Parathyroid adenoma (tissue), 2 donors: ENCODE data around the gene INSL4.

Source experiments
- H2AFZ ChIP-seq: fragments of 300-600 bp; sonication (generic); one replicate; pipeline ENCODE4 v1.7.0; 2017; ENCODE audit warnings: antibody characterized with exemption, mild to moderate bottlenecking
- H3K27ac ChIP-seq: fragments of 300-600 bp; sonication (generic); one replicate; pipeline ENCODE4 v1.7.0; 2017
- H3K27me3 ChIP-seq: fragments of 300-600 bp; sonication (generic); one replicate; pipeline ENCODE4 v1.7.0; 2017; ENCODE audit warnings: low read length; ENCODE audit not compliant: control insufficient read depth, insufficient read depth
- H3K36me3 ChIP-seq: fragments of 300-600 bp; sonication (generic); one replicate; pipeline ENCODE4 v1.7.0; 2017; ENCODE audit warnings: low read length; ENCODE audit not compliant: control insufficient read depth, insufficient read depth
- H3K4me1 ChIP-seq: fragments of 300-600 bp; sonication (generic); one replicate; pipeline ENCODE4 v1.7.0; 2017; ENCODE audit warnings: control low read depth
- H3K4me2 ChIP-seq: fragments of 300-600 bp; sonication (generic); one replicate; pipeline ENCODE4 v1.7.0; 2017; ENCODE audit warnings: low read length
- H3K4me3 ChIP-seq: fragments of 300-600 bp; sonication (generic); one replicate; pipeline ENCODE4 v1.7.0; 2017; ENCODE audit warnings: low read depth, low read length
- H3K79me2 ChIP-seq: fragments of 300-600 bp; sonication (generic); one replicate; pipeline ENCODE4 v1.7.0; 2017; ENCODE audit warnings: control low read depth
- H3K9ac ChIP-seq: fragments of 300-600 bp; sonication (generic); one replicate; pipeline ENCODE4 v1.7.0; 2017; ENCODE audit warnings: mild to moderate bottlenecking
- H3K9me3 ChIP-seq: fragments of 300-600 bp; sonication (generic); one replicate; pipeline ENCODE4 v1.7.0; 2017; ENCODE audit warnings: low read length; ENCODE audit not compliant: control insufficient read depth
- TF ChIP-seq, protein P1 (sequence below): fragments of 300-600 bp; sonication (generic); IDR thresholded peaks from one replicate; pipeline ENCODE4 v1.7.0; 2017; ENCODE audit warnings: antibody characterized with exemption, mild to moderate bottlenecking
- donor health status: primary hyperparathyroidism.

Gene INSL4

DNA sequence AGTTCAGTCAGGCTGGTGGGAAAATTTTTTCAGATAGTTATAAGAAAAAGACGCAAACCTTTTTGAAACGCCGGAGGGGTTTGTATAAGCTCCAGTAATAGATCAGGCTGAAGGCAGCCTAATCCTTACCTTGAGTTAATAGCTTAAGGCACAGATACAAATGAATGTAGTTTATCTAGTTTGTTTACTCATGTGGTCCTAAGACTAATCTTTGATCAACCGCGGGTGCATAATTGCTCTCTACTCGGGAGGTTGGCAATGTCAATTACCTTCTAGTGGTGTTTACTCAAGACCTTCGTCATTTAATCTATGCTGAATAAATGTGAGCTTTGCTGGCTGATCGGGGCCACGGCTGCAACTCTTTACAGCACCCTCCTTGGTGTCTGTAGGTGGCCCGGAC is 665 bp upstream of the INSL4 start:
- H3K27ac ChIP-seq, result no peak overlapping the region
- H3K79me2 ChIP-seq, result no peaks in the 10 kb centered on the region
- no peak overlapping the region for H2AFZ ChIP-seq
- H3K9ac ChIP-seq, result no peak overlapping the region
- no peaks in the 10 kb centered on the region for H3K9me3 ChIP-seq
- H3K27me3 ChIP-seq, result no peaks in the 10 kb centered on the region
- no peaks in the 10 kb centered on the region for H3K4me1 ChIP-seq
- H3K36me3 ChIP-seq, result no peaks in the 10 kb centered on the region
- TF ChIP-seq, protein P1, sequence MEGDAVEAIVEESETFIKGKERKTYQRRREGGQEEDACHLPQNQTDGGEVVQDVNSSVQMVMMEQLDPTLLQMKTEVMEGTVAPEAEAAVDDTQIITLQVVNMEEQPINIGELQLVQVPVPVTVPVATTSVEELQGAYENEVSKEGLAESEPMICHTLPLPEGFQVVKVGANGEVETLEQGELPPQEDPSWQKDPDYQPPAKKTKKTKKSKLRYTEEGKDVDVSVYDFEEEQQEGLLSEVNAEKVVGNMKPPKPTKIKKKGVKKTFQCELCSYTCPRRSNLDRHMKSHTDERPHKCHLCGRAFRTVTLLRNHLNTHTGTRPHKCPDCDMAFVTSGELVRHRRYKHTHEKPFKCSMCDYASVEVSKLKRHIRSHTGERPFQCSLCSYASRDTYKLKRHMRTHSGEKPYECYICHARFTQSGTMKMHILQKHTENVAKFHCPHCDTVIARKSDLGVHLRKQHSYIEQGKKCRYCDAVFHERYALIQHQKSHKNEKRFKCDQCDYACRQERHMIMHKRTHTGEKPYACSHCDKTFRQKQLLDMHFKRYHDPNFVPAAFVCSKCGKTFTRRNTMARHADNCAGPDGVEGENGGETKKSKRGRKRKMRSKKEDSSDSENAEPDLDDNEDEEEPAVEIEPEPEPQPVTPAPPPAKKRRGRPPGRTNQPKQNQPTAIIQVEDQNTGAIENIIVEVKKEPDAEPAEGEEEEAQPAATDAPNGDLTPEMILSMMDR, result no peak
- no peak overlapping the region for H3K4me3 ChIP-seq
- no peak overlapping the region for H3K4me2 ChIP-seq

DNA sequence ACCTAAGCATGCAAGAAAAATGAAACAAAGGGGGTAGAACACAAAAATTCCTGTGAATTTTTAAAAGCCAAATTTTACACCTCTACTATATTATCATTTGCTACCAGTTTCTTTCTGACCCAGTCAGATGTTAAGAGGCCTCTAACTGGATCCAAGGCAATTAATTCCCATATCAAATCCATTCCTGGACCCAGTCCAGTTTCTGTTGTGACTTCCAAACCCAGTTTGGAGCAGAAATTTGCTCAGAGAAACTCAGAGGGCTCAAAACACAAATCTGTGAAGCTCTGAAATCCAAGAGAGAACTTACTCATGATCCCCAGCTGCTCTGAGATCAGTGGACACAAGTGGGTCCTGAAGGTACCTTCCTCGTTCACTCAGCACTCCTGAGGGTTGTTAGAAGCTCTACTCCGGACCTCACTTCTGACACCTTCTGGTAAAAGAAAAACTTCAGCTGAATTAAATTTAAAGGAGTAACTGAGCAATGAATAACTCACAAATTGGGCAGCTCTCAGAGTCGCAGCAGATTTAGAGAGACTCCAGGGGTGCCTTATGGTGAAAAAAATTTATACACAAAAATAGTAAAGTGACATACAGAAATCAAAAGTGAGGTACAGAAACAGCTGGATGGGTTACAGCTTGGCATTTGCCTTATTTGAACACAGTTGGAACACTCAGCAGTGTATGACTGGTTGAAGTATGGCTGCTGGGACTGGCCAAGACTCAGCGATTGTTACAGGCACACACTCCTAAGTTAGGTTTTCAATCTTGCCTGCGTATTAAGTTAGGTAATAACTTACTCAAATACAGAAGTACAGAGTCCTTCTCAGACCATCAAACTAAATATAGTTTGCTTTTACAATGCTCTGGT is 32.4 kb downstream of the INSL4 start:
- no peaks in the 10 kb centered on the region for H3K36me3 ChIP-seq
- H3K9ac ChIP-seq, result no peak overlapping the region
- H3K9me3 ChIP-seq, result no peaks in the 10 kb centered on the region
- no peak overlapping the region for H3K4me2 ChIP-seq
- TF ChIP-seq, protein P1, result no peak
- H3K27me3 ChIP-seq, result no peaks in the 10 kb centered on the region
- H3K79me2 ChIP-seq, result no peaks in the 10 kb centered on the region
- no peaks in the 10 kb centered on the region for H3K4me1 ChIP-seq
- no peak overlapping the region for H3K27ac ChIP-seq
- H2AFZ ChIP-seq, result peak overlapping the region; percentile 41
- H3K4me3 ChIP-seq, result no peak overlapping the region

DNA sequence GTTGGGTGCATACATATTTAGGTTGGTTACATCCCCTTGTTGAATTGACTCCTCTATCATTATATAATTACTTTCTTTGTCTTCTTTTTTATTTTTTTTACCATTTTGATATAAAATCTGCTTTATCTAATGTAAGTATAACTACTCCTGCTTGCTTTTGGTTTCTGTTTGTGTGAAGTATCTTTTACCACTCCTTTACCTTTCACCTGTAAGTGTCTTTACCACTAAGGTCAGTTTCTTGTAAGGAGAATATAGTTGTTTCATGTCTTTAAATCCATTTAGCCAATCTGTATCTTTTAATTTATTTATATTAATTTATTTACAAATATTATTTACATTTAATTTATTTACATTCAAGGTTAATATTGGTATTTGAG is 33.0 kb downstream of the INSL4 start:
- Histone ChIP-seq H3K27ac (no peak overlapping the region), H3K36me3 (no peaks in the 10 kb centered on the region), H3K27me3 (no peaks in the 10 kb centered on the region), H3K9me3 (no peaks in the 10 kb centered on the region), H3K9ac (no peak overlapping the region), H3K79me2 (no peaks in the 10 kb centered on the region), H3K4me3 (no peak overlapping the region), H3K4me2 (no peak overlapping the region), H3K4me1 (no peaks in the 10 kb centered on the region), H2AFZ (no peak overlapping the region)
- TF ChIP-seq, protein P1, result no peak

DNA sequence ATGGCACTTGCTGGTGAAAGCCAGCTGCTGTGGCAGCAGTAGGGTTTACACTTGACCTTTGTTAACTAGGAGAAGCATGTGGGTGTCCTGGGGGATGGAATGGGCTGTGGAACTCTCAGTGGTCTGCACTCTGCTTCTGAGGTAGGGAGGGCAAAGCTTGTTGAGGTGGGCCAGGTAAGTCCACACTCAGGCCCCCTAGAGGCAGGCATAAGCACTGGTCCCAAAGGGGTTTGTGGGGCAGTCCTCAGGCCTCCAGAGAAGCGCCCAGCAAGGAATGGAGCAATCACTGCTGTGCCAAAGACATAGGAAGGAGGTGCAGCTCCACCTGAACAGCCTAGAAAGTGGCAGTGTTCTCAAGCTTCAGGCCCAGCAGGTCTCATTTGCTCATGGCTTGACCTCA is 34.7 kb downstream of the INSL4 start:
- Histone ChIP-seq H2AFZ (no peak overlapping the region), H3K4me3 (no peak overlapping the region), H3K9me3 (no peaks in the 10 kb centered on the region), H3K9ac (no peak overlapping the region), H3K79me2 (no peaks in the 10 kb centered on the region), H3K4me2 (no peak overlapping the region), H3K36me3 (no peaks in the 10 kb centered on the region), H3K27ac (no peak overlapping the region), H3K27me3 (no peaks in the 10 kb centered on the region), H3K4me1 (no peaks in the 10 kb centered on the region)
- TF ChIP-seq, protein P1, result no peak

DNA sequence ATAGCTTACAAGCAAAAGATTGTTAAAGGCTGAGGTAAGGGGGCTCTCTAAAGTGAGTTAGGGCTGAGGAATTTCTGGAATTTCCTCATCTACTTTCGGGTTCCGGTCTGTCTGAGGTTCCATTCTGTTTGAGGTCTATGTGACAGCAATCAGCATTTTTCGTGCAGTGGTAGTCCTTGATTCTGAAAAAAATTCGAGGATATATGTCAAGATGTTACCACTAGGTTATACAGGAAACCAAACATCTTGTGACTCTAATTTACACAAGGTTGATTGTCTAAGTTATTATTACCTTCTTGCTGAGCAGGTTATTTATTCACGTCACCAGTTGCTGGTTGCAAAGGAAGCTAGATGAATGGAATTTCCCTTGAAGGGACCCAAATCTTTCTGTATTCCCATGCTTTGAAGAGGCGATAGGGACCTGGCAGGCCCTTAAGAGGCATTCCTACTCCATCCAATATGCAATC is 38.1 kb downstream of the INSL4 start:
- Histone ChIP-seq H3K27ac (no peak overlapping the region), H2AFZ (no peak overlapping the region), H3K4me2 (no peak overlapping the region), H3K9ac (no peak overlapping the region), H3K27me3 (no peaks in the 10 kb centered on the region), H3K4me1 (no peaks in the 10 kb centered on the region), H3K79me2 (no peaks in the 10 kb centered on the region), H3K9me3 (no peaks in the 10 kb centered on the region), H3K36me3 (no peaks in the 10 kb centered on the region), H3K4me3 (no peak overlapping the region)
- TF ChIP-seq, protein P1, result no peak
